Activated T-helper 17 cell treated with anti-CD3 and anti-CD28 coated beads, Interleukin-2, amount 50 U/mL, for 72 hours (primary cell): ENCODE measurements around the gene CPEB1. TPM values are rescaled to one million over a fixed set of nuclear protein-coding genes. Genes with fewer than 3 reads are reported as not detected.

Source experiments
- ATAC-seq: fragments of 150-1000 bp; cut with Tn5 transposase; replicated peaks from 2 replicates; pipeline ENCODE4 v1.10.0; 2021; ENCODE audit warnings: mild to moderate bottlenecking, moderate library complexity
- H3K27ac Mint-ChIP-seq: one replicate; pipeline ENCODE4 v1.8.0; 2022; ENCODE audit warnings: mixed read lengths
- H3K27me3 Mint-ChIP-seq: one replicate; pipeline ENCODE4 v1.8.0; 2022; ENCODE audit warnings: mixed read lengths
- H3K36me3 Mint-ChIP-seq: one replicate; pipeline ENCODE4 v1.8.0; 2022; ENCODE audit warnings: low read depth, mild to moderate bottlenecking, mixed read lengths
- H3K4me1 Mint-ChIP-seq: one replicate; pipeline ENCODE4 v1.8.0; 2022; ENCODE audit warnings: mixed read lengths
- H3K4me3 Mint-ChIP-seq: one replicate; pipeline ENCODE4 v1.8.0; 2022; ENCODE audit warnings: mild to moderate bottlenecking, mixed read lengths
- H3K9me3 Mint-ChIP-seq: one replicate; pipeline ENCODE4 v1.8.0; 2022; ENCODE audit warnings: mixed read lengths
- total RNA-seq, 2 donors: library from RNA; stranded (reverse); gene quantifications; one replicate each; pipeline ENCODE4 v1.2.3, GENCODE V29; 2022

The CPEB1 gene
- total RNA-seq, 2 donors from 2014 or later, result 0.26 TPM; not detected in 1

GRCh38 chr15:82553846-82554245, 93.3 kb downstream of the CPEB1 start:
- no peak for ATAC-seq
- Mint-ChIP-seq H3K9me3 (no peaks in the 10 kb centered on the region), H3K27ac (no peak overlapping the region), H3K4me3 (no peak overlapping the region), H3K4me1 (peaks cover 4% of the 10 kb centered on the region), H3K36me3 (no peaks in the 10 kb centered on the region), H3K27me3 (peaks cover 9% of the 10 kb centered on the region)

- Mint-ChIP-seq H3K27me3 (peaks cover 9% of the 10 kb centered on the region), H3K36me3 (no peaks in the 10 kb centered on the region), H3K4me3 (no peak overlapping the region), H3K9me3 (no peaks in the 10 kb centered on the region), H3K27ac (no peak overlapping the region), H3K4me1 (peaks cover 4% of the 10 kb centered on the region)
- no peak for ATAC-seq
Observed at GRCh38 chr15:82552861-82553260, 94.3 kb downstream of the CPEB1 start.

DNA sequence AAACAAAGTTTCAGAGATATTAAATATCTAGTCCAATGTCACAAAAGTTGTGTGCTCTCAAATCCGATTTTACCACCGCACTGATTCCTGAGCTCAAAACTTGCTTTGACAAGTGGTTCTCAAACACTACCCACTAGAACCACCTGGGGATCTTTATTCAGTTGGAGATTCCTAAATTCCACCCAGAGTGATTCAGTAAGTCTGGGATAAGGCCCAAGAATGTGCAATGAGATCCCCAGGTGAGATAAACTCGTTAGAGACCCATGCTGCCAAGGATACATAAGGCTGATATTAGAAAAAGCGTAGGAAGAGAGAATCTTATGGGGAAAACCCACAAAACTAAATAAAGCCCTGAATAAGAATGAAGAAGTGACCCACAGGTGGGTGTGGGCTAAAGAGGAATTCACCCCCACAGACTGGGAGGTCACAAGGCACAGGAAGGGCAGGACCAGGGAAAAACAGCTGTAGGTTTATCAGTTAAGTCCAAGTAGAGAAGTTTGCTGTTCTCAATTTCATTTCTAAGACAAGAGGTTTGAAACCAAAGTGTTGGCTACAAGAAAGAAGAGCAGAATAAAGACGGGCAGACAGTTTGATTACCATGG, 95.4 kb downstream of the CPEB1 start:
- Mint-ChIP-seq H3K4me1 (peaks cover 4% of the 10 kb centered on the region), H3K27ac (no peak overlapping the region), H3K9me3 (no peaks in the 10 kb centered on the region), H3K27me3 (peaks cover 9% of the 10 kb centered on the region), H3K36me3 (no peaks in the 10 kb centered on the region), H3K4me3 (no peak overlapping the region)
- no peak for ATAC-seq

DNA sequence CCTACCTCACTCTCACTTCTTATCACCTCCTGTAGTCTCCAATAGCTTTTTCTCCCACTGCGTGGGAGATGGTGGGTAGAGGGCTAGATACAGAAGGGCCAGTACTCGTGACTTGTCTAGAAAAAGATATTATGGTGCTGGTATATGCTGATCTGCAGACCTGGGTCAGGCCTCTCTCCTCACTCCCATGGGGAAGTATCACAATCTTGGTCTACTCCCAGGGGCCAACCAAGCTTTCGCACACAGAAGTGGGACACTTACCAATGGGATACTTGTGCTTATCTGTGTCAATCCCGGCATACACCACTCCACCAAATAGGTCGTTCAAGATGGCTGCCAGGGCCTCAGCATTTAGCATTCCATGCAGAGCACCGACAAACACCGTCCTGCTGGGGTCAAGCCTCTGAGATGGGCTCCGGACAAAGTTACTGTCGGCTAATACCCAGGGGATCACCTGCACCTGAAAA, 97.9 kb downstream of the CPEB1 start:
- H3K4me1 Mint-ChIP-seq, result peaks cover 4% of the 10 kb centered on the region
- H3K9me3 Mint-ChIP-seq, result no peaks in the 10 kb centered on the region
- no peak overlapping the region for H3K4me3 Mint-ChIP-seq
- no peak overlapping the region for H3K27ac Mint-ChIP-seq
- H3K27me3 Mint-ChIP-seq, result peaks cover 13% of the 10 kb centered on the region
- peak; percentile 16 for ATAC-seq
- H3K36me3 Mint-ChIP-seq, result no peaks in the 10 kb centered on the region

DNA sequence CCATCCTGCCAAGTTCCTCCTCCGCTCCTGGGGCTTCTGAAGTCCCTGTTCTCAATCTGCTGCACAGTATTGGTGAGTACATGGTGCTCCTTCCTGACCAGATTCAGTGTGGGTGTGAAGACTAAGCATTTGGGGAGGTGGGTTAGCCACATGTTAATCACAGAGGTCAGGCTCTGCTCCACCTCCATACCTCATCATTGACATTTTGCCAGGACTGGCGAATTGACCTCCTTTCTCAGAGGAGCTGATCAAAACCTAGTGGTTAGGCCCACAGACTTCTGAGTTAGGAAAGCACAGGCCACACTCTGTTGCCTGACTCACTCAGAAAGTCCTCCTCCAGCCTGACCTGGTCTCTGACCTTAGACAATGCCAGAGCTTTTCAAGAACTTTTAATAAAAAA, 98.5 kb downstream of the CPEB1 start:
- Mint-ChIP-seq H3K36me3 (no peaks in the 10 kb centered on the region), H3K27me3 (peaks cover 13% of the 10 kb centered on the region), H3K9me3 (no peaks in the 10 kb centered on the region), H3K4me1 (peaks cover 4% of the 10 kb centered on the region), H3K4me3 (no peak overlapping the region), H3K27ac (no peak overlapping the region)
- ATAC-seq, result peak; percentile 93

DNA sequence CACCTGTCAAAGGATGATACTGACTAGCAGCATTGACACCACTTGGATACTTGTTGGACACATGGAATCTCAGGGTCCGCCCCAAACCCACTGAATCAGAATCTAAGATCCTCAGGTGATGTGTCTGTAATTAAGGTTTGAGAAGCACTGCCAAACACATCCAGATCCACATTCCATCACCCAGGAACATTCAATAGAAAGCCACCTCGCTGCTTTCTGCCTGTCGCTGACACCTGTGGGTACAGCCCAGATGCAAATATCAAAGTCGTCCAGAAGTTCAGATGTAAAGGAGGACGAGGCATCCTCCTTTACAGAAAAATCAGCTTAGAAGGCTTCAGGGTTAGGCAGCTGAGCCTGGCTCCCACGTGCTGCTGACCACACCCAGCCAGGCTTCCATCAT, 101.7 kb downstream of the CPEB1 start:
- Mint-ChIP-seq H3K27me3 (peaks cover 9% of the 10 kb centered on the region), H3K4me3 (no peak overlapping the region), H3K27ac (no peak overlapping the region), H3K4me1 (peaks cover 1% of the 10 kb centered on the region), H3K36me3 (peaks cover 7% of the 10 kb centered on the region), H3K9me3 (no peaks in the 10 kb centered on the region)
- ATAC-seq, result no peak

- H3K4me3 Mint-ChIP-seq, result no peak overlapping the region
- no peak for ATAC-seq
- H3K4me1 Mint-ChIP-seq, result no peaks in the 10 kb centered on the region
- peaks cover 12% of the 10 kb centered on the region for H3K36me3 Mint-ChIP-seq
- H3K27me3 Mint-ChIP-seq, result peaks cover 4% of the 10 kb centered on the region
- no peak overlapping the region for H3K27ac Mint-ChIP-seq
- no peaks in the 10 kb centered on the region for H3K9me3 Mint-ChIP-seq
Observed at GRCh38 chr15:82545002-82545401, 102.2 kb downstream of the CPEB1 start.

DNA sequence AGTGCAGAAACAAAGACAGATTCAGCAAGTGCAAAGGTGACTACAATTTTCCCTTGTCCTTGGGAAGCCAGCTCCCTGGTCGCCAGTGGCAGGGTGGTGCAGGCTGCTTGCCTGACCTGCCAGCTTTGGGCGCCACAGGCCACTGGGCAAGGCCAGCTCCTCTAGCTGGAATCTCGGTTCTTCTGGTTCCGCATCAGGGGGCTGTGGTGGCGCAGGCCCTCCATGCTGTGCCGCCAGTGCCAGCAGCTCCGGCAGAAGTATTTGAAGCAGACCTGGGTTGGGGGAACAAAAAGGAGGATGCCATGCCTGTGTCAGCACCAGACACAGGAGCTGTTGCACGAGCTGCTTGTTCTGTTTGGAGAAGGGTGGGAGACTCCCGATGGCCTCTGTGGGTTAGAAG, 102.7 kb downstream of the CPEB1 start:
- H3K4me3 Mint-ChIP-seq, result no peak overlapping the region
- no peak overlapping the region for H3K27ac Mint-ChIP-seq
- no peaks in the 10 kb centered on the region for H3K9me3 Mint-ChIP-seq
- H3K4me1 Mint-ChIP-seq, result no peaks in the 10 kb centered on the region
- H3K27me3 Mint-ChIP-seq, result peaks cover 4% of the 10 kb centered on the region
- ATAC-seq, result no peak
- peaks cover 18% of the 10 kb centered on the region for H3K36me3 Mint-ChIP-seq

- Mint-ChIP-seq H3K4me1 (peaks cover 4% of the 10 kb centered on the region), H3K27ac (no peak overlapping the region), H3K36me3 (peaks cover 30% of the 10 kb centered on the region), H3K9me3 (no peaks in the 10 kb centered on the region), H3K4me3 (no peak overlapping the region), H3K27me3 (peaks cover 4% of the 10 kb centered on the region)
- ATAC-seq, result no peak
Observed at GRCh38 chr15:82543160-82543559, 104.0 kb downstream of the CPEB1 start.

- Mint-ChIP-seq H3K4me3 (peak overlapping the region; percentile 99), H3K27me3 (no peaks in the 10 kb centered on the region), H3K27ac (peak overlapping the region; percentile 98), H3K36me3 (peaks cover 52% of the 10 kb centered on the region), H3K4me1 (peaks cover 18% of the 10 kb centered on the region), H3K9me3 (no peaks in the 10 kb centered on the region)
- ATAC-seq, result no peak
Observed at GRCh38 chr15:82540984-82541431, 106.2 kb downstream of the CPEB1 start.

- H3K4me3 Mint-ChIP-seq, result peak within 1 kb of the TSS; percentile 99
- H3K27me3 Mint-ChIP-seq, result no peaks in the 10 kb centered on the region
- ATAC-seq, result peak; percentile 97
- H3K4me1 Mint-ChIP-seq, result peaks cover 18% of the 10 kb centered on the region
- H3K27ac Mint-ChIP-seq, result peak within 1 kb of the TSS; percentile 98
- H3K36me3 Mint-ChIP-seq, result peaks cover 59% of the 10 kb centered on the region
- no peaks in the 10 kb centered on the region for H3K9me3 Mint-ChIP-seq
Observed at GRCh38 chr15:82540055-82540983, 106.8 kb downstream of the CPEB1 start, which contains the start of gene RPS17. RPS17 (minus strand) TSS chr15:82540457; CDS start chr15:82540428, 29 bp downstream.

DNA sequence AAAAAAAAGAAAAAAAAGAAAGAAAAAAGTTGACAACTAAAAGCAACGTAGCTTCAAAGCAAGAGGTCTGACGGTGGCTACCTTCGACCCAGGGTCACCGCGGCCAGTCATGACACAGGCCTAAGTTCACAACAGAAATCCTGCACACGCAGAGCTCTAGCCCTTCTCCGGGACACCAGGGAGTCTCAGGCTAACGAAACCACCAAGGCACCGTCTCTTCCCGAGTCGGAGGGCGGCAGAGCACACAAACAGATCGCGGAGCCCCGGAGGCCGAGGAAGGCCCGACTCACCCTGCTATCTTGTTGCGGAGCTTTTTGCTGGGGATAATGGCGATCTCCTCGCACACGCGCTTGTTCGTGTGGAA, 107.5 kb downstream of the CPEB1 start:
- Mint-ChIP-seq H3K36me3 (peaks cover 65% of the 10 kb centered on the region), H3K4me3 (peak overlapping the region; percentile 99), H3K9me3 (no peaks in the 10 kb centered on the region), H3K4me1 (peaks cover 18% of the 10 kb centered on the region), H3K27me3 (no peaks in the 10 kb centered on the region), H3K27ac (peak overlapping the region; percentile 98)
- no peak for ATAC-seq

GRCh38 chr15:82538961-82539690, 108.0 kb downstream of the CPEB1 start:
- Mint-ChIP-seq H3K36me3 (peaks cover 71% of the 10 kb centered on the region), H3K4me3 (peak overlapping the region; percentile 99), H3K27ac (peak overlapping the region; percentile 98), H3K4me1 (peaks cover 19% of the 10 kb centered on the region), H3K9me3 (no peaks in the 10 kb centered on the region), H3K27me3 (no peaks in the 10 kb centered on the region)
- ATAC-seq, result no peak

DNA sequence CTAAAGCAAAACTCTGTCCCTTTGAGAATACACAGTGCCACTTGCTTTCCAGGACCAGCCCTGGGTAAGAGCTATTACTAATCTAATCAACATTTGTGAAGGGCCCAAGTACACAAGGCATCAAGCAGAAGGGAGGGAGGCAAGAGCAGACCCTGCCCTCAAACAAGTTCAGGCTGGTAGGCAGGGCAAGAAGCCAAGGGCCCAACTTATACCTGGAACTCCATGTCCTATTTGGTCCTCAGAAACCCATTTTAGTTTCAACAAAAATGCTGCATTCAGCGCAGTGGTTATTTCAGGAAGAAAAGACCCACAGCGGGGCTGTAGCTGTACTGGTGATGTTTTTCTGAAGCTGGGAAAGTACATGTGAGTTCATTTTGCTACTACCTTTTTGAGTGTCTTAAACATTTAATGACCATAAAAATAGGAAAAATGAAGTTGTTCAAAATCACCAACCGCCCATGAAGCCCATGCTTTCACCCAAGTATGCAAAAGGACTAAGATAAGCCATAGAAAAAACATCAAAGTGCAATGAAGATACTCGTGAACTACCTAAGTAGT, 109.7 kb downstream of the CPEB1 start:
- Mint-ChIP-seq H3K4me1 (peaks cover 22% of the 10 kb centered on the region), H3K27ac (peak overlapping the region; percentile 85), H3K4me3 (peak overlapping the region; percentile 99), H3K9me3 (no peaks in the 10 kb centered on the region), H3K36me3 (peaks cover 82% of the 10 kb centered on the region), H3K27me3 (no peaks in the 10 kb centered on the region)
- no peak for ATAC-seq
